GM18519 (cell line): Measurements from ENCODE around the gene WNT2.
"Not testable (repeated sequence)": the region's sequence is repeated elsewhere in the genome, so short reads cannot be mapped to it uniquely, and the experiment has no call there.

Experiments used
- ATAC-seq: cut with Tn5 transposase; IDR thresholded peaks from one replicate; pipeline ENCODE4 v1.9.1; 2021; ENCODE audit warnings: mild to moderate bottlenecking, moderate library complexity; ENCODE audit not compliant: unreplicated experiment, low FRiP score

Gene WNT2

DNA sequence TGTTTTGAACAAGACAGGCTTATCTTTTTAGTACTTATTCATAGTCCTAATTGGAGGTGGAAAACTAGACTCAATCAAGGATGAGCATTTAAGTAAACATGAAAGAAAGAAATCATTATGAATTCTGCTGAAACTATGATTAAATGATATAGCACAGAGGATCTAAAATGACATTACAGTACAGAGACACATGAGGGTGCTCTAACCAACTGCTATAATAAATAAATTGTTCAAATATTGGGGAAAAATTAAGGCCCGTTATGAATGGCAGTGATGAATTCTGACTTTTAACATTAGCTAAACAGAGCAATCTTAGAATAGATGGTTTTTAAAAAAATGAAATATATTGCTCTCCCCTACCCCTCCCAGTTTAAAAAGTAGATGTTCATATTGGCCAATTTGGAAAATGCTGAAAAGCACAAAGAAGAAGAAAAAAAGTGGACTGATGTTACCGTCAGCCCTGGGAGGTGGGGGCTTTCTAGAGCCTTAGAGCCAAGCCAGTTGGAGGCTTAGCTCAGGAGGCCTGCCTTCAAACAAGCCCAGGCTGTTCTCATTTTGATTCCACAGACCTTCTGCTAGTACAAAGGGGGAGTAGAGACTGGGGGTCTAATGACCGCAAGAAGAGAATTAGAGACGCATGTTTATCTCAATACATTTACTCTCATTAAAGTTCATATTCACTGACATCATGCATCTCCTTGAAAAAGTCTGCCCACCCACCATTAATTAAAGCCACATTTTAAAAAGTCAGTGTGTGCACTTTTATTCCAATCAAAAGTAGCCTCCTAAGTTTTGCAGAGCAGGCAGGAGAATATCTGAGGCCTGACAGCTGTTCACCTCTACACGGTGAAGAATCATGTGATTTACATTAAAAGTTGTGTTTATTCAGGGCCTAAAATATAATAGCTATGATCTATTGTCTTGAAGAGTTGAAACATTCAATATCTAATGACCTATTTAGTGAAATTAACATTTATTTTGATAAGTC is 10.0 kb downstream of the WNT2 start:
- ATAC-seq: no peak

DNA sequence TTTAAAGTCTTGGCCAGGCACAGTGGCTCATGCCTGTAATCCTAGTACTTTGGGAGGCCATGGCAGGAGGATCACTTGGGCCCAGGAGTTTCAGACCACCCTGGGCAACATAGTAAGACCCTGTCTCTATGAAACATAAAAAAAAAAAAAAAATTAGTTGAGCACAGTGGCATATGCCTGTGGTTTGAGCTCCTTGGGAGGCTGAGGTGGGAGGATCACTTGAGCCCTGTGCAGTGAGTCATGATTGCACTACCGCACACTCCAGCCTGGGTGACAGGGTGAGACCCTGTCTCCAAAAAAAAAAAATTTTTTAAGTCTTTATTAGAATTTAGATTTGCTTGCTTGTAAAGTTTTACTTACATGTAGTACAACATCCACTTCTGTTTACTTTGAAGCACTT is 14.0 kb downstream of the WNT2 start:
- ATAC-seq: no peak

DNA sequence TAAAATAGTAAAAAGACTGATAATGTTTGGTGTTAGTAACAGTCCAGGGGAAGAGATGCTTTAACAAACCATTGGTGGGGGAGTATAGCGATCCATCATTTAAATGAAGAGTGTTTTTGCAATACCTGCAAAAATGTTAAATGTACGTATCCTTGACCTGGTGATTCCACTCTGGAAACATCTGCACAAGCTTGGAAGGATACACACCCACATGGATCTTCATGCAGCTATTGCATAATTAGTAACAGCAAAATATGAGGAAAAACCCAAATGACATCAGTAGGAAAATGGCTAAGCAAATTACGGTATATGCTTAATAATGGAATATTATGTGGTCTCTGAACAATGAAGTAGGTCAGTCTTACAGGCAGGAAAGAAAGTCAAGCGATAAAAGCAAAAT is 20.5 kb downstream of the WNT2 start:
- ATAC-seq: no peak

DNA sequence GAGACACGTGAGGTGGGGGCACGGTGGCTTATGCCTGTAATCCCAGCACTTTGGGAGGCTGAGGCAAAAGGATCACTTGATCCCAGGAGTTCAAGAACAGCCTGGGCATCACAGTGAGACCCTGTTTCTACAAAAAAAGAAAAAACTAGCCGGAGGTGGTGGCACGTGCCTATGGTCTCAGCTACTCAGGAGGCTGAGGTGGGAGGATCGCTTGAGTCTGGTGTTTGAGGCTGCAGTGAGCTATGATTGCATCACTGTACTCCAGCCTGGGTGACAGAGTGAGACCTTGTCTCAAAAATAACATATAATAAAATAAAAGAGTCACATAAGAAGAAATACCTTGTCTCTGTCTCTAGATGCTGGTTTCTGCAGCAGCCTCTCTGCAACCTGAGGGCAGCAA is 22.4 kb downstream of the WNT2 start:
- ATAC-seq: not testable (repeated sequence)

DNA sequence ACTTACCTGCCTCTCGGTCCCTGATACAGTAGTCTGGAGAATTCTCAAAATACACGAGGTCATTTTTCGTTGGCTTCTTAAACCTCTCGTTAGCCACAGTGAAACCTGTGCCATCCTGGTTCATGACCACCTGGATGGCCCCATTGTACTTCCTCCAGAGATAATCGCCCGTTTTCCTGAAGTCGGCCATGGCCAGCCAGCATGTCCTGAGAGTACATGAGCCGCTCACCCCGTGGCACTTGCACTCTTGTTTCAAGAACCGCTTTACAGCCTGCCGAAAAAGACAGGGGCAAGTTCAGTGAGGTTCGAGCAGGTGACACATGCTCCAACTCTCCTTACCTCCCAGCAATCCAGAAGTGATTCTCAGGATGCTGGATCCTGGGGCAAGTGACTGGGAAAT is 25.3 kb downstream of the WNT2 start:
- no peak for ATAC-seq

DNA sequence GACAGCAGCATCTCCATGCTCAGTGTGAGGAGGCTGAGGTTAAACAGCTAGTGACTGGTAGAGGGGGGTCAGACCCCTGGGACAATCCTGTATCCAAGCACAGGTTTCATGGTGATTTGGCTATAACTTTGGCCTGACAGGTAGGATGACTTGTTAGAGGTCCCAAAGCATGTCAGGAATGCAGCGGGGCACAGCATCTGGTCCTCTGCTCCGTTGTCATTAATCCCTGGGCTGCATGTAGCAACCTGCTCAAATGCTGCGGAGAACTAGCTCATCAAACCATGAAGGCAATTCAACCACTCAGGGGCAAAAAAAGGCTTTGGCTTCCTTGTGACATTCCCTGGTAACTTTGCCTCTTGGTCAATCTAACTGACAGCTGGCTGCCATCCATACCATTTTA is 26.8 kb downstream of the WNT2 start:
- ATAC-seq: no peak

DNA sequence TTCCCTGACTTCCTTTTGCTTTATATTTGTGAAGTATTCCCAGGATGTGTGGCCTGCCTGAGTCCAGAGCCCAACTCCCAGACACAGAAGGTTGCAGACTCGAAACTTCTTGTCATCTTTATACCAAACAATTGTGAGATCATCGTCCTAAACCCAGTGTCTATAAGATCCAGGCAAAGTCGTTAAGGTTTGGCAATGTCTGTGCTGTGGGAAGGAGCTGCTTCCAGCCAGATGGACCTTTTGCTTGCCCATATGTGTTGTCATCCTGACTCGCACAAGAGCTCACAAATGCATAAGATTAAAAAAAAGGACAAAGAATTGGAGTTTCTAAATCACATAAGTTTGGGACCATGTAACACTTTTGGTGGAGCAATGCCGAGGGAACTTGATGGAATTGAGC is 37.0 kb downstream of the WNT2 start:
- ATAC-seq: no peak

DNA sequence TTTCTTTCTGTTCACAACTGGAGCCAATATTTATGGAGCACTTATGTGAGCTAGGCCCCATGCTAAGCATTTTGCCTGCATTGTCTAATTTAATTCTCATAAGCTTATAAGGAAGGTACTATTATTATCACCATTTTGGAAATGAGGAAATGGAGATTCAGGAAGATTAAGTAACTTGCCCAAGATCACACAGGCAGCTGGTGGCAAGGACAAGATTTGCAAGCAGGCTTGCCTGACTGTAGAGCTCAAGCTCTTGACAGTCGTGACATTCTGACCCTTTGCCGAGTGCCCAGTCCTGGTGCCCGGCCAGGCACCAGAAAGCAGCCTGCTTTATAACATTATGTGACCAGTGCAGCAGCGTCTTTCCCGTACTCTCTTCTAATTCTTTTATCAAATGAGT is 38.2 kb downstream of the WNT2 start:
- ATAC-seq: no peak

DNA sequence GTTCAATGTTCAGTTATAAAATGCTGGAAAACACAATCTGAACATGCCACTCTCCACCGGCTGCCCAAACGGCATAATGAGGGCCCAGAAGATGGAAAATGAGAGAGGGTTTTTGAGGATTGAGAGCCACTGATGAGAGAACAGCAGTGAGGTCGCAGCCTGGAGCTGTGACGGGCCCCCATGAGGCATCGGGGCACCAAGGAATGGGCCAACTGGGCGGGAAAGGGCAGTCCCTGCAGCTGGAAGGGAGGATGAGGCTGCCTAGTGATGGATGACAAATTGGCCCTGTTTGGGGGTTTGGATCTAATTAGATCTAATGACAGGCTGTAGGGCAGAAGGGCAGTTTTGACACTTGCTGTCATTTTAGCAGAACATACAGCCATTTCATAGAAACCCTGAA is 39.1 kb downstream of the WNT2 start:
- no peak for ATAC-seq

DNA sequence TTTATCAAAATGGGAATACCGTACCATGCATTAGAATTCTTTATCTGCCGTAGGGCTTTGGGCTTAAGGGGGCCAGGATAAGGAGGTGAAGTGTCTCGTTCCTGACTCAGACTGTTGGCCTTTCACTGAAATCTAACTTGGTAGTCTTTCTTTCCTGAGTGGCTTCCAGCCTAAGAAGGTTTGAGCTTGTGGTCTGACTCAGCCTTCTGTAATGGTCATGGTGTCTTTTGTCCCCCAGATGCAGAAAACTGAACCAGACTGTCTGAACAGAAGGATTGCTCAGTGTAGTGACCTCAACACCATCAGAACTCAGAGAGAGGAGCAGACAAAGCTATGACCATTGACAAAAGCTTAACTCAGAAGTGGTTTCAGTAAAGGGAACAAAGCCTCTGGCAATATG is 39.5 kb downstream of the WNT2 start:
- ATAC-seq: no peak

DNA sequence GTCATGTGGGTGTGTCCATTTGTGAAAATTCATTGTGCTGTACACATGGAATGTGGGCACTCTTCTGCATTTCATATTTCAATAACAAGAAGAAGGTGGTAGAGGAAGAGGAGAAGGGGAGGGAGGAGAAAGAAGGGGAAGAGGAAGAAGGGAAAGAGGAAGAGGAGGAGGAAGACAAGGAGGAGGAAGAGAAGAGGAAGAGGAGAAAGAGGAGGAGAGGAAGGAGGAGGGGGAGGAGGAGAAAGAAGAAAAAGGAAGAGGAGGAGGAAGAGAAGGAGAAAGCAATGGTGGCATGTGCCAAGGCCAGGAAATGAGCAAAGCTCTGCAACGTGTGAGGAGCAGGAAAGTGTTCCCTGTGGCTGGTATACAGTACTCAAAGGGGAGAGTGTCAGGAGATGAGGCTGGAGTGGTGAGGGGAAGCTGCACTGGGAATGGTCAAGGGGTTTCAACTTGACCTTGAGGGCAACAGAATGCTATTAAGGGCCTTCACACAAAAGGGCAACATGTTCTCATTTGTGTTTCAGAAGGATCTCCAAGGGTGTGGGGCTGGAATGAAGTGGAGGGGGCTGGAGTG is 40.5 kb downstream of the WNT2 start:
- ATAC-seq: no peak

DNA sequence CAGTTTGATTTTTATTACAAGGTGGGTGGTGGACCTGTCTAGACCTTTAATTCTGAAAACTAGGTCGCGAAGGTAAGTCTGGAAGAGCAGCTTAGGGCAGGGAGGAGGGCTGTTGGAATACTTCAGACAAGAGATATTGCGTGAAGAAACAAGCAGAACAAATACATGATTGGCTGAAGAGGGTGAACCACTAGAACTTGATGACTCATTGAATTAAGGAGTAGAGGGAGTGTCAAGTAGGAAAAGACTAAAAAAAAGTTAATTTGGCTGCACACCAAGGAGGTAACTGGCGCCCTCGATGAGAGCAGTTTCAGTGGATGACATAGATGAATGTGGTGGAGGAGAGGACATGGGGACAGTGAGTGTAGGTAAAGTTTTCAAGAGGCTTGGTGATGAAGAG is 41.3 kb downstream of the WNT2 start:
- ATAC-seq: no peak

DNA sequence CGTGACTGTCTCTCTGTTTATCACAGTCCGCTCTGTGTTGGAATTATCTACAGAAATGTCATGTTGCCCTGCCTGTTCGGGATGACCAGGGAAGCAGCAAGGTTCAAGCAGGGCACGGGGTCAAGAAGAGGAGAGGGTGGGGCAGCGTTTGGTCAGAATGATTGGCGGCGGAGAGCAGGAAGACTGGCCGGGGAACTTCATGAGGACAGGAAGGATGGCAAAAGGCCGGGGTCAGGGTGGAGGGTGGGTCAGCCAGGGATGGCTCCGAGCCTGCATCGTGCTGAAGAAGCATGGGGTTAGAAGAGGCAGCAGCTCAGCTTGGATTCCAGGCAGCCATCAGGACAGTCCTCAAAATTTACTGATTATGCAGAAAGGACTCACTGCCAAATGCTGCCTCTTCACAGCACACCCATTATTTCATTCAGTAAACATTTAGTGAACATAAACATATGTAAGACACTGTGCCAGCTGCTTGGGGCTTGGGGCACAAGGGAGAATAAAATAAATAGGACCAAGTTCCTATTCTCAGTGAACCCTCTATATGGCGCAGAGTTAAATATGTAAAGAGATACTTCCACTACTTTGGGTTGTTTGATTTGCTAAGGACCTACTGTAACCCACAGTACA is 42.8 kb downstream of the WNT2 start:
- no peak for ATAC-seq

DNA sequence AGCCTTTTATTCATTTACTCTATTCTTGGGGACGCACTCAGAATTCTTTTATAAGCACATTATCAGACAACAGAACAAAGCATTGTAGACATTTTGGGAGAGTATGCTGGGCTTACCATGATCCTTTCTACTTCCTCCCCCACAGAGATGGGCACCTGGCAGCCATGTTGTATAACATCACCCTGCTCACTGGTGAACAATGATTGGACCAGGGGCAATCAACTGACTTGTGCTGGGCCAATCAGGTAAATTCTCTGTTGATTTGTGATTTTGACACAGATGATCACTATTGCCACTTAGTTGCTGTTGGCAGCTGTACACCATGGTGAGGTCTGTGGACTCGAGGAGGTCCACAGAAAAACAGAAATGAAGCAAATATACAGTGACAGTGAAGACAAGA is 43.7 kb downstream of the WNT2 start:
- no peak for ATAC-seq

DNA sequence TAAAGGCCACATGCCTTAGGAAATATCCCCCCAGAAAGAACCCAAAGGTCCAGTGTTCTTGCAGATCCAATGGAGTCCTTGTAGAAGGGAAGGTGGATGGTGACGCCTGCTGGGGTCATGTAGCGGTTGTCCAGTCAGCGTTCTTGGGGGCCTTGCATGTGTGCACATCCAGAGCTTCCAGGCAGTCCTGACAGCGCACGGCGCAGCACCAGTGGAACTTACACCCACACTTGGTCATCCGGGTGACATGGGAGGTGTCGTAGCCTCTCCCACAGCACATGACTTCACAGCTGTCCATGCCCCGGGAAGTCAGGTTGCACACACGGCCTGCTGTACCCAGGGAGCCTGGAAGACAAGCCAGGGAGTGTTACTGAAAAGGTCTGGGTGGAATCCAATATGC is 44.8 kb downstream of the WNT2 start:
- ATAC-seq: no peak

DNA sequence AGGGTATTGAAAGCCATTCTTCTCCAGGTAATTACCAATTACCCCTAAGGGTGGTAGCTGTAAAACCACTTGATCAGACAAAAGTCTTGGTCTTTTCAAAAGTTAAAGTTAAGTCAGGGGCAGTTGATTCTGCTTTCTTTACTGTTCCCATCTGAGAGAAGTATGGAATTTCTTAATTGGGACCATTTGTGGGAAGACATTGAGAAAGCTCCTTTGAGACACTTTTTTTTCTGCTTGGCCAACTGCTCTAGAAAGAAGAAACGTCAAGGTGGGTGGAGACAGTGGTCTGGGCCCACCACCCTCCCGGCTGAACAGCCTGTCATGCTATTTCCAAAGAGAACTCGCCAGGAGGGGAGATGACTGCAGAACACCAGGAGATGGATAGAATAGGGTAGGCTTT is 45.3 kb downstream of the WNT2 start:
- no peak for ATAC-seq

DNA sequence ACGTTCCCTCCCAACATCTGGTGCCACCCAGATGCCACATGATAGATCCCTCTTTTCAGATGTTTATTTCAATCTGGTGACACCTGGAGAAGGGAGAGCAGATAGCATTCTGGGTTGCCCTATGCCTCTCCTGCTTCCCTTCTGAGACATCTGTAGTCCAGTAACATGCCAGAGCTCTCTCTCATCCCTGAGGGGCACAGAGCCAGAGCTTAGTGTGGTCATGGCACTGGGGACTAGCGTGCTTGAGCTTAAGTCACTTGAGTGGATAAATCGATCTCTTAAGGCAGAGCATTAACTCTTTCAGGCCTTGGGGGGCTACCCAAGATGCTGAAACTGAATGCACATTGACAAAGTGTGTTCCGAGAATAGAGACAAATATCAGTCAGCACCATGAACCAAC is 47.9 kb downstream of the WNT2 start:
- ATAC-seq: no peak

DNA sequence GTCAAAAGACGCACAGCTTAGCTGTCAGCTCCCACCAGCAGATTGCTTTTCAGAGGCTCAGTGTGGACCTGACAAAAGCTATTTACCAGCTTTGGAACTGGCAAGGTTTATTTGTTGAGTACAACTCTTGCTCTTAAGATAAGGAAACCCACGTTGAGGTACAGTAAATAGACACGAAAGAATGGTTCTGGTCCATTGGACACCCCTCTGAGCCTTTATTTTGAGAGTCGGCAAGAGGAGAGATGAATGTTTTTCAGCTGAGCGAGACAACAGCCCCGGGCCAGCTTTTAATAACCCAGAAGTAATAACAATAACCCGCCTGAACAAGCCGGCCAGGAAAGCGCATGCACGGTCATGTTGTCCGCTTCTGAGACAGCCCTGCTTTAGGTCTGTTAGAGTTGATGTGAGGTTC is 49.0 kb downstream of the WNT2 start:
- no peak for ATAC-seq

DNA sequence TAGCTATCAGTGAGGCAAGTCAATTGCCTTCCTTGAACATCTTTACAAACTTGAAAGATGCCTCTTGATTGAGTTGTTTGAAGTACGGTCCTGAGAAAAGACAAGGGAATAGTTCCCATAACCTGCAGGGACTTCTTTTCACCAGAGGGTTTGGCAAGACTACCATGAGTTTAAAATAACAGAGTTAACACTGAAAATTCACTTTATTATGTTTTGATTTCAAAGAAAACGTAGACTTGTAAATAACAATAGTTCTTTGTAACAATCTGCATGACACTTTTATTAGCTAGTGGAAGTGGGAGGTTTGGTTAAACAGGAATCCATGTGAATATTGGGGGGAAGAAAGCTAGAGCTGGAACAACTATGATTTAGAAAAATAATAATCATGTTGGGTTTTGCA is 49.5 kb downstream of the WNT2 start:
- ATAC-seq: no peak

DNA sequence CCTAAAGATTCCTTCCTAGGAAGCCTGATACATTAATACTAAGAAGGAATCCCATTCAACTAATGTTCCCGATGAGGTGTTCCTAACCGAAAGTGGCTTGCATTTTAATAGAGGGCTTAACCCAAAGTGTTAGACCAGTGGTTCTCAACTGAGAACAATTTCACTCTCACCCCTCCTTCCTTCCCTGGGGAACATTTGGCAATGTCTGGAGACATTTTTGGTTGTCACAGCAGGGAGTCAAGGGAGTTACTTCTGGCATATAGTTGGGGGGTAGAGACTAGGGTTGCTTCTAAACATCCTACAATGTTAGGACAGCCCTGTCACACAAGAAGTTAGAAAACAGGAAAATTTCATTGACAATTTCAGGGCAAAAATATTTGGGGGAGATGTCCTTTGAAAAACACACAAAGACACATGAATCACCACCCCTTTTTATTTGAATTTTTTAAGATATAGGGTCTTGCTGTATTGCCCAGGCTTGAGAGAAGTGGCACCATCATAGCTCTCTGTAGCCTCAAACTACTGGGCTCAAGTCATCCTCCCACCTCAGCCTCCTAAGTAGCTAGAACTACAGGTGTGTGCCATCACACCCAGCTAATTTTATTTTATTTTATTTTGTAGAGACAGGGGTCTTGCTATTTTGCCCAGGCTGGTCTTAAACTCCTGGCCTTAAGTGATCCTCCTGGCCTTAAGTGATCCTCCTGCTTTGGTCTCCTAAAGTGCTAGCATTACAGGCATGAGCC is 50.7 kb downstream of the WNT2 start:
- ATAC-seq: no peak

DNA sequence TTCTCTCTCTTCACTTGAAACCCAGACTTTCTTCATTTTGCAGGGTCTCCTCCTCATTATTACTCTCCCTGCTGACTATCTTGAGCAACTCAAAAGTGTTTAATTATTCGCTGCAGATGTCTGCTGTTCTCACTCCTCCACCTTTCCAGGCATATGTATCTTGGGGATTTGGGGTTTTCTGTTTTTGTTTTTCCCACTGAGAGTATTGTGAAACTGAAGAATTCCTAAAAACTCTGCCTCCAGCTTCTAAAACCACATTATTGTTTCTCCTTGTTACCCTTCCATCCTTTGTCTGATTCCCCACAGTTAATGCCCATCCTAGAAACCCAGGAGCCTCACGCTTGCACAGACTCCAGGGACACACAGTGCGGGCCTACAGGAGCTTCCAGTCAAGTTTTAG is 51.3 kb downstream of the WNT2 start:
- ATAC-seq: no peak
